ENCODE data around the gene IQSEC1.

The IQSEC1 gene

DNA sequence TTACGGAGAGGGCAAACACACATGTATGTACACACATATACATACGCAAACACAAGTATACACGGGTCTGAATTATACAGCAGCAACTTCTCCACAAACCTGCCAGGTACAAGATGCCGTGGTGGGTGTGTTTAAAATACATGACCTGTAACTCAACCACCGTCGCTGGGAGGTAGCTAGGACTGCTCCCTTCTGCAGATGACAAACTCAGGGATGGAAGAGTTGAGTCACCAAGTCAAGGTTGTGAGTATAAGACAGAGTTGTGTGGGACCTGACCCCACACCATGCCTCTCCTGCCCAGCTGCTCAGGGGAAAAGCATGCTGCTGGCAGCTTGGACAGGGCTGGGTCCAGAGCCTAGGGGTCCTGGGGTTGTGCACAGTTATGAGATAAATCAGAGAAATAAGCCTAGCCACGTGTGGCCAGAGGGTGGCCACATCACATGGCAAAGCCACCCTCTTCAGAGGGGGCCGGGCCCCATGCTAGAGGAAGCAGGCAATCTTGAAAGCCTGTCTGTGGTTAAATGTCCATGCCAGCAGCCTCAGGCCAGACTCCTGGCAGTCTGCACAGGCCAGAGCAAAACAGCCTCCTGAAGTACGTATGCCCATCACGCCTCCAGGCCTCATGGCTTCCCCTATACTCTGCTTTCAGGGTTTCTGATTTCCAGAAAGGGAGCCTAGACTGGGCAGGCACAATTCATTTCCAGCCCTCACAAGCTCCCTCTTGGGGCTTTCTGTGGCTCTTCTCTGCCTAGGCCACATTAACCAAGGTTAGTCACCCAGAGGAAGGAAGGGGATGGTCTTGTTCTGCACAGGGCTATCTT, 124.1 kb downstream of the IQSEC1 start:
- peak; percentile 28 for DNase-seq

DNA sequence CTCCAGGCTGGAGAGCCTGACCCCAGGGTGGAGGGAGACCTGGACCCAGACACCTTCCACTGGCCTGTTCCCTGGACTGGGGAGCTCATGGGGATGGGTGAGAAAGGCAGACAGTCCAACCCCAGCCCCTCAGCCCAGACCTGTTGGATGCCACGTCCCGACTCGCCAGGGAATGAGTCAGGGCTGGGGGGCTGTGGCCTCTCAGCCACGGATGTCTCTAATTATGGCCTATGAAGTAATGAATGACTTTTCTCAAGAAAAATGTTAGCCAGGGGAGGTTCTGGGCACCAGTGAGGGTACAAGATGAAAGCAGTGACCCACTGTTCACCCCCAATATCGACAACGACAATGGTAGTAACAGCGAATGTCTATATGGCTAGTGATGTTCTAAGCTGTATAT, 124.9 kb downstream of the IQSEC1 start:
- no peak for DNase-seq

- no peak for DNase-seq
These were observed 125.5 kb downstream of the IQSEC1 start for GRCh38 chr3:12947504-12948369.

- DNase-seq = no peak
These were observed 126.4 kb downstream of the IQSEC1 start for GRCh38 chr3:12946649-12947316.

DNA sequence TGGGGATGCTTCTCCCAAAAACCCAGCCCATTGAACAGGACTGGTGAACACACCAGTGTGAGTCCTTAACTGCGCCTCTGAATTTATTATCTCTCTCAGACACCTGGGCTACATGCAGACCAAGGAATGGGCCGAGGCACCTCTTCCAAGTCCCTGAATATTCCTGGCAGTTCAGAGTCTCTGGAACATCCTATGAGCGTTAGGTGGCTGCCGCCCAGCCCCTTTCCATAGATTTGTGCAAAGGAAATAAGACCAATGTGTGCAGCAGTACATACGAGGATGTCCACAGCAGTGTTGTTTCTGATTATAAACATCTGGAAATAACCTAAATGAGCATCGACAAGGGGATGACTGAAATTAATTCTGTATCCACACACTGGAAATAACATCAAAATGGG, 127.0 kb downstream of the IQSEC1 start:
- DNase-seq = no peak

GRCh38 chr3:12944849-12945248, 128.4 kb downstream of the IQSEC1 start:
- no peak for DNase-seq

DNA sequence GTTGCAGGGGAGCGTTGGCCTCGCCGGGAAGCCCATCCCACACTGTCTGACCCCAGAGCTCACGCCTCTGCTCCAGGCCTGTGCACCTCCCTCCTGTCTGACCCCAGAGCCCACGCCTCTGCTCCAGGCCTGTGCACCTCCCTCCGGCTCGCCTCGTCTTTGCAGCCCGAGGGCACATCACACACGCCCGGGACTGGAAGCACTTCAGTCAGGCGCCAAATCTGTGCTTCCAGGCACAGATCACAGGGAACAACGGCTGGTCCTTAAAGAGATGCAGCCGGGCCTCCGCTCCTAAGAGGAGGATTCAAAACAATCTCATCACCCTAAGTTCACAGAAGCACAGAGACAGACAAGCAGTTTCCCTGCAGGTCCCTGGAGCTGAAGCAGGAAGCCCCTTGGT, 128.8 kb downstream of the IQSEC1 start:
- DNase-seq = no peak

- no peak for DNase-seq
These were observed 129.9 kb downstream of the IQSEC1 start for GRCh38 chr3:12943124-12944021.

GRCh38 chr3:12941495-12942023, 131.7 kb downstream of the IQSEC1 start:
- DNase-seq = no peak

- DNase-seq = no peak
These were observed 132.4 kb downstream of the IQSEC1 start for GRCh38 chr3:12940854-12941253.

DNA sequence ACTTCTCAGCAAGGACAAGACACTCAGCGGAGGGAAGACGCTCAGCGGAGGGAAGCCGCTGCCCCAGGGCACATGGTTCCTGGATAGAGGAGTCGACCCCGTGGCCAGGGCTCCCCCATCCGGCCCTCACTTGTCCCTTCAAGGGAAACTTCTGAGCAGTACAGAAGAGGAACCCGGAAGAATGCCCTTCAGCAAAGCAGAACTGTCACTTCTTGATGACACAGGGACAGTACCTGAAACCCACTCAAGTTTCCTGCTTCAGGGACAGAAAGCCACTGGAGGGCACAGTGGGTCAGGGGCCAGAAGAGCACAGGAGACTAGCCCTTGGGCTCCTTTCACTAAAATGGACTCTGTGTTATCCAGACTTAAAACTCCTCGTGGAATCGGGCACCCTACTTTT, 134.1 kb downstream of the IQSEC1 start:
- DNase-seq = no peak

- DNase-seq = no peak
These were observed 134.9 kb downstream of the IQSEC1 start for GRCh38 chr3:12938258-12938711.

DNA sequence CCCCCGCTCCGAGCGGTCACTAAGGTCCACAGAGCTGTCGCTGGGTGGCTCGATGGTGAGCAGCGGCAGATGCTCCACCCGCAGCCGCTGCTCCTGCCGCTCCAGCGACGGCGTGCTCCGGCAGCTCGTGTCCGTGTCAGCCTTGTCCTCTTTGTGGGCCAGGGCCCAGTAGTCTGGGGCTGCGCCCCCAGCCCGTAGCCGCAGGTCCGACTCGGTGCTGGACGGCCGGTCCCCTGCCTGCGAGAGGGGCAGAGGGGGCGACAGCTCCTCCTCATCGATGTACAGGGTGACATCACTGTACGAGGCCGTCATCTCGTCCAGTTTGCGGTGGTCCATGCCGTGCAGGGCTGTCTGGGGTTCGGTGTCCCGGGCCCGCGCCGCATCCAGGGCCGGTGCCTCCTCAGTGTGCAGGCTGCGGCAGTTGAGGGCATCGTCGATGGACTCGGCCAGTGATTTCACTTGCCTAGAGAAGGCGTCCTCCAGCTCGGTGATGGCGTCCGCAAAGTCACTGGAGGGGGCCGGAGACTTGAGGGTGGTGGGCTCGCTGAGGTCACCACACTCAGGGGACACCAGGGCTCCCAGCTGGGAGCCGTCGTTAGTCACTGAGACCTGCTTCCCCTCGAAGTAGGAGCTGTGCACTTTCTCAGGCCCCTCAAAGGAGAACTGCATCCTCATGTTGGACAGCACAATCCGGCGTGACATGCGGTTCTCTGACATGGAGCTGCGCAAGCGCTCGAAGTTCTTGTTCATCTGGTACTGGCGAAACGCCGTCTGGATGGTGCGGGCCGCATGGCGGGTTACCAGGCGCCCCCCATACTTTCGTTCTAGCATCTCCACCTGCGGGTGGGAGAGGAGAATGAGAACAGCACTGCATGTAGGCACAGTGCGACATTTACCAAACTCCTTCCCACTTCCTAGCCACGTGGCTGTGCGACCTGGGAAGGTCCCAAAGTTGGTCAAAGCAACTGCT, 137.1 kb downstream of the IQSEC1 start:
- DNase-seq = no peak

GRCh38 chr3:12935023-12935860, 138.0 kb downstream of the IQSEC1 start:
- DNase-seq = no peak

DNA sequence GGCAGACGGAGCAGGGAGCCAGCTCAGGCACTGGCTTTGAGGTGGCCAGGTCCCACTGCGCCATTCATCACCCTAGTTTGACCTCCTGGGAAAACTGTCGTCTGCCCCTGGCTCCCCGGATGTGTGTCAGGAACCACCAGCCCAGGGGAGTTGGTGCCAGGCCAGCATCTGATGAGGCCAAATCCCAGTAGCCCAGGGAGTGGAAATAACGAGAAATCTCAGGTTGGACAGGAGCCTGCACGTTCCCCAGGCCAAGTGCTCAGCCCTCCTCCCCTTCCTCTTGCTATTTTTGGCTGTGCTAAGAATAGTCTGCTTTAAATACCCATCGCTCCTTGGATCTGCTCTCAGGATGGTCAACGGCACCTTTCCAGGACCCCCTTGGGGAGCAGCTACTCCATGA, 138.8 kb downstream of the IQSEC1 start:
- no peak for DNase-seq

DNA sequence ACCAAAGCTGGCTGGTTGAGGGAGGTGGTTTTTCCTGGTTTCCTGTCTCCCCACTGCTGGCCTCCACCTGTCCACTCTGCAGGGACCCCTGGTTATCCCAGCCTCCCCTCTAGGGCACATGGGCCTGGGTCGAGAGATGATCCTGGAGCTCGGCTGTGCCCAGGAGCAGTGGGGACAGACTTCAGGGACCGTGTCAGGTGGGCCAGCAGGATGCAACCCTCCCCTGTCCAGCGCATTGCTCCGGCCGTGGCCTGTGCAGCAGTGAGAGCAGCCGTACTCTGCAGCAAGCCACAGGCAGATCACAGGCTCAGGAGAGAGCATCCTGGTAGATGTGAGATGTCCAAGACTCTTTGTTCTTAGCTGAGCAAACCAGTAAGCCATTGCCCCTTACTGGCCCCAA, 139.3 kb downstream of the IQSEC1 start:
- no peak for DNase-seq

DNA sequence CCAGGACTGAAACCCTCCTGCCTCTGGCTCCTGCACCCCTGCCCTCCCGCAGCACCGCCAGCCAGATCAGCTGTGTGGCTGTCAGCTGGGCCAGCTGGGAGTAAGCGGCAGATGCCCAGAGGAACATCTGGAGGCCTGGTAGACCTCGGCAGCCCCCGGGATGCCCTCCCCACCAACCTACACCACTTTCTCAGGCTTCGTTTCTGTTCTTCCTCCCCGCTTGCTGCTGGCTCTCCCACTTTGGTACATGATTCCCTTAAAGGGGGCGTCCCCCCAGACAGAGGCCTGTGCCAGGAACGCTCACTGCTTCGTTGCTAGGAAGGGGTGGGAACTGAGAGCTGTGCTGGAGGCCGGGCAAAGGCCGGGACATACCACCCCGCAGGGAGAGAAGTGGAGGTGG, 140.5 kb downstream of the IQSEC1 start:
- DNase-seq = no peak

- DNase-seq = no peak
These were observed 140.9 kb downstream of the IQSEC1 start for GRCh38 chr3:12932347-12932746.

- no peak for DNase-seq
These were observed 141.8 kb downstream of the IQSEC1 start for GRCh38 chr3:12931273-12931905.
